Common myeloid progenitor, CD34-positive (primary cell): ENCODE results near the gene C5AR2.
A peak's percentile ranks its signal among the peaks of the same experiment; 100 is the strongest.

Source experiments
- CTCF ChIA-PET: fragments of 350-600 bp; sonication (Branson Sonifier 250); formaldehyde crosslinking; loops from one replicate; lab custom pipeline; 2021; ENCODE audit warnings: antibody characterized with exemption; lab: Charles Lee
- POLR2A ChIA-PET: fragments of 350-600 bp; sonication (Branson Sonifier 250); formaldehyde crosslinking; loops from one replicate; lab custom pipeline; 2021; ENCODE audit warnings: antibody characterized with exemption; lab: Charles Lee
- DNase-seq, 3 donors: peaks; one replicate each; pipeline versions ENCODE4 v3.0.0 to v3.0.0-alpha.2; 2013
- H3K27ac ChIP-seq, 2 experiments: 1 replicate in 1 of 2; 2 replicates in 1 of 2; pipeline ENCODE4 v1.7.0; 2013; ENCODE audit warnings: inconsistent platforms in 2 of 2, low read length in 2 of 2, mild to moderate bottlenecking in 2 of 2, low read depth in 1 of 2, moderate library complexity in 1 of 2; ENCODE audit not compliant: severe bottlenecking in 2 of 2, insufficient read depth in 1 of 2, poor library complexity in 1 of 2
- H3K27me3 ChIP-seq, 5 experiments: replicated peaks in 2 of 5; 1 replicate in 3 of 5; 2 replicates in 2 of 5; pipeline versions ENCODE4 v1.6.1 to v1.7.0; 2013; ENCODE audit warnings: low read length in 4 of 5, mild to moderate bottlenecking in 2 of 5, moderate library complexity in 2 of 5, inconsistent platforms in 1 of 5; ENCODE audit not compliant: insufficient read depth in 5 of 5, control insufficient read depth in 4 of 5
- H3K36me3 ChIP-seq, 4 experiments: 1 replicate in 2 of 4; 2 replicates in 2 of 4; pipeline versions ENCODE4 v1.6.1 to v1.7.0; 2013; ENCODE audit warnings: low read length in 3 of 4, control low read depth in 1 of 4, mild to moderate bottlenecking in 1 of 4; ENCODE audit not compliant: control insufficient read depth in 4 of 4, insufficient read depth in 4 of 4
- H3K4me1 ChIP-seq, 4 experiments: 1 replicate in 3 of 4; 2 replicates in 1 of 4; pipeline versions ENCODE4 v1.6.1 to v1.7.1; 2013; ENCODE audit warnings: low read length in 3 of 4, mild to moderate bottlenecking in 3 of 4, control low read depth in 1 of 4, inconsistent platforms in 1 of 4, moderate library complexity in 1 of 4; ENCODE audit not compliant: control insufficient read depth in 4 of 4, insufficient read depth in 4 of 4; ENCODE audit errors: control extremely low read depth in 1 of 4
- H3K4me3 ChIP-seq, 7 experiments: 1 replicate in 4 of 7; 2 replicates in 3 of 7; pipeline versions ENCODE4 v1.5.1 to v1.7.0; 2013; ENCODE audit warnings: mild to moderate bottlenecking in 7 of 7, low read length in 6 of 7, moderate library complexity in 6 of 7, inconsistent platforms in 2 of 7, low read depth in 2 of 7, control low read depth in 1 of 7; ENCODE audit not compliant: insufficient read depth in 4 of 7, control insufficient read depth in 1 of 7; ENCODE audit errors: extremely low read depth in 1 of 7
- H3K9me3 ChIP-seq, 5 experiments: 1 replicate in 4 of 5; 2 replicates in 1 of 5; pipeline versions ENCODE4 v1.6.1 to v1.7.1; 2013; ENCODE audit warnings: low read length in 4 of 5, mild to moderate bottlenecking in 2 of 5, inconsistent platforms in 1 of 5, low read depth in 1 of 5, moderate library complexity in 1 of 5; ENCODE audit not compliant: control insufficient read depth in 4 of 5, insufficient read depth in 2 of 5; ENCODE audit errors: control extremely low read depth in 1 of 5
- WGBS: methylation state at CpG from one replicate; pipeline ENCODE4 v1.1.5; 2013; ENCODE audit not compliant: insufficient coverage; 5-methylcytosine and 5-hydroxymethylcytosine counted together

The C5AR2 gene

DNA sequence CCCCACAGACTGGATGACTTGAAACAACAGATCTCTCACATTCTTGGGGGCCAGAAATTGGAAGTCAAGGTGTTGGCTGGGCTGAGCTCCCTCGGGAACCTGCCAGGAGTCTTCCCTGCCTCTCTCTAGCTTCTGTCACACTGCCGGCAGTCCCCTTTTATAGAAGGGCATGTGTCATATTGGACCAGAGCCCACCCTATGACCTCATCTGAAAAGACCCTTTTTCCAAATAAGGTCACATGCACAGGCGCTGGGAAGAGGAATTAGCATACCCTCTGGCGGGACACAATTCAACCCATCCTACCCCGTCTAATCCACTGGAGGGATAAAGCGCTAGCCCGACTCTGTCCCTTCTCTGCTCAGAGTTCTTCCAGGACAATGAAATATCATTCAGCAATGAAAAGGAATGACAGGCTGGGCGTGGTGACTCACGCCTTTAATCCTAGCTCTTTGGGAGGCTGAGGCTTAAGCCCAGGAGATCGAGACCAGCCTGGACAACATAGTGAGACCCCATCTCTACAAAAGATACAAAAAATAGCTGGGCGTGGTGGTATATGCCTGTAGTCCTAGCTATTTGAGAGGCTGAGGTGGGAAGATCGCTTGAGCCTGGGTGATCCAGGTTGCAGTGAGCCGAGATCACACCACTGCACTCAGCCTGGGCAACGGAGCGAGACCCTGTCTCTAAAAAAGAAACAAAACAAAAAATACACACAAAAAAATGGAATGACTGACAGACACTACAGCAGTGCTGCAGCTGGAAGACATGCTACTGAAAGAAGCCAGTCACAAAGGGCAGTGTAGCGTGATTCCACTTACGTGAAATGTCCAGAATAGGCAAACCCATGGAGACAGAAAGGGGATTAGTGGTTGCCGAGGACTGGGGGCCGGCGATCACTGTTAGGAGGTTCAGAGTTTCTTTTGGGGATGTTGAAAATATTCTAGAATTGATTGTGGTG is 58.8 kb downstream of the C5AR2 start:
- DNase-seq, result no peak
- WGBS, result 83% methylated on average over 10 of the region's 20 CpGs
- ChIA-PET POLR2A (interaction anchor here (0.6 kb wide), 1 partner anchor 69 kb away, joined by 3 read pairs; no protein-coding TSS in a partner anchor), CTCF (interaction anchor here (0.8 to 9.7 kb wide), 15 partner anchors 12 to 234 kb away, joined by 3 to 138 read pairs (median 4); partner anchors contain the start of gene DHX34)
- Histone ChIP-seq H3K4me1 (no peaks in the 10 kb centered on the region), H3K27ac (no peak overlapping the region), H3K4me3 (no peak overlapping the region), H3K27me3 (peaks cover 0 to 8% (median under 1%) of the 10 kb centered on the region in 5 experiments), H3K36me3 (no peaks in the 10 kb centered on the region), H3K9me3 (no peaks in the 10 kb centered on the region)

GRCh38 chr19:47391510-47392223 is 59.7 kb downstream of the C5AR2 start:
- H3K36me3 ChIP-seq, result no peaks in the 10 kb centered on the region
- H3K27ac ChIP-seq, result no peak overlapping the region
- ChIA-PET POLR2A (no interaction called here), CTCF (interaction anchor here (0.8 to 9.7 kb wide), 17 partner anchors 10 to 235 kb away, joined by 3 to 138 read pairs (median 4); partner anchors contain the start of gene DHX34)
- peaks cover 0 to 8% (median 0%) of the 10 kb centered on the region in 5 experiments for H3K27me3 ChIP-seq
- H3K4me1 ChIP-seq, result no peaks in the 10 kb centered on the region
- H3K4me3 ChIP-seq, result no peak overlapping the region
- H3K9me3 ChIP-seq, result no peaks in the 10 kb centered on the region
- WGBS, result 42% methylated on average over 9 of the region's 15 CpGs
- DNase-seq, result peak; percentile 74 to 87 (median 78)
